ENCODE results near the gene AGT. TPM values are rescaled to one million over a fixed set of nuclear protein-coding genes. Genes with fewer than 3 reads are reported as not detected.

The AGT gene
- total RNA-seq, 1 experiment from 2014 or later, result not detected

DNA sequence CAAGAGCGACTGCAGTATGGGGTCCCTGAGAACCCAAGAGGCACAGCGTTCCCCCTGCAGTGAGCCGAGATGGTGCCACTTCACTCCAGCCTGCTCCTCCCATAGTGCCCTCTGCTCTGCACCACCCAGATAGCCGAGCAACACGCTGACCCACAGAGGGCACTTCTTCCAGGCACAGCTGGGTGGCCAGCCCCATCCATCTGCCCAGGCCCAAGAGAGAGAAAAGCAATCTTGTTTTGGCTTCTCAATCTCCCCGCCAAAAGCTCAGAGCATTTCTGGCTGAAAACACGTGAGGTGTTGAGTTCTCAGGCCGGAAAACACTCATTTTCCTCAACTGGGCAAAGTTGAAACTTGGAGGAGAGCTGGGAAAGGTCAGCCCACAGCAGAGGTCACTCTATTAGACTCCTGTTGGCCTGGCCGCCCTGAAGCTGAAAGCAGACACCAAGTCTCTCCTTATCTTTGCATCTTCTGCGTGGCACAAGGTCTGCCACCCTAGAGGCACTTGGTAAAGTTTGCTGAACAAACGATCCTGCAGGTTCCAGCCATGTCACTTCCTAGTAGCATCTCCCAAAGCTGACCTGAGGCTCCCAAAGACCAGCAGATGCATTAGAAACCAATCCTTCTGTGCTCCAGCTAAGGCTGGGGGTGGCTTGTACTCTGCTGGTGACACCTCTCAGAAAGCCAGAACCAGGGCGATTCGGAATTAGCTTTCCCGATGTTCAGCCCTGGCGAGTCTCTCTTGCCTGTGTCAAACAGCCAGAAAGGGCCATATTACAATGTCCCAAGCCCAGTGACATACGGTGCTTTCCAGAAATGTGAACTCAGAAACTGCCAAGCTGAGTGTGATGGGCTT, 44.2 kb upstream of the AGT start:
- Histone ChIP-seq H3K36me3 (ENCODE audit: low read depth, low read length) (no peaks in the 10 kb centered on the region), H3K27ac (ENCODE audit: low read length) (no peak overlapping the region), H3K9me2 (replicated peaks; ENCODE audit: low read length) (no peaks in the 10 kb centered on the region), H2AFZ (ENCODE audit: low read length) (no peak overlapping the region), H3K79me2 (ENCODE audit: low read length) (no peaks in the 10 kb centered on the region), H3K27me3 (ENCODE audit: low read length) (no peaks in the 10 kb centered on the region), H4K20me1 (ENCODE audit: low read length) (no peaks in the 10 kb centered on the region), H3K4me2 (ENCODE audit: low read length) (no peak overlapping the region), H3K9me3 (ENCODE audit: low read length) (no peaks in the 10 kb centered on the region), H3F3A (ENCODE audit: low read length, unreplicated experiment) (no peaks in the 10 kb centered on the region), H3K4me3 (ENCODE audit: low read length) (no peak overlapping the region), H3K4me1 (ENCODE audit: insufficient read depth, low read length) (peaks cover 14% of the 10 kb centered on the region), H3K9ac (ENCODE audit: low read length) (no peak overlapping the region)
- DNase-seq, result no peak
- ATAC-seq, result no peak
- POLR2A ChIA-PET (ENCODE audit: unreplicated experiment), result no interaction called here
- intact Hi-C loops (cut with micrococcal nuclease), result no loop called here
- CTCF ChIA-PET, result no interaction called here
- TF ChIP-seq, protein P1, sequence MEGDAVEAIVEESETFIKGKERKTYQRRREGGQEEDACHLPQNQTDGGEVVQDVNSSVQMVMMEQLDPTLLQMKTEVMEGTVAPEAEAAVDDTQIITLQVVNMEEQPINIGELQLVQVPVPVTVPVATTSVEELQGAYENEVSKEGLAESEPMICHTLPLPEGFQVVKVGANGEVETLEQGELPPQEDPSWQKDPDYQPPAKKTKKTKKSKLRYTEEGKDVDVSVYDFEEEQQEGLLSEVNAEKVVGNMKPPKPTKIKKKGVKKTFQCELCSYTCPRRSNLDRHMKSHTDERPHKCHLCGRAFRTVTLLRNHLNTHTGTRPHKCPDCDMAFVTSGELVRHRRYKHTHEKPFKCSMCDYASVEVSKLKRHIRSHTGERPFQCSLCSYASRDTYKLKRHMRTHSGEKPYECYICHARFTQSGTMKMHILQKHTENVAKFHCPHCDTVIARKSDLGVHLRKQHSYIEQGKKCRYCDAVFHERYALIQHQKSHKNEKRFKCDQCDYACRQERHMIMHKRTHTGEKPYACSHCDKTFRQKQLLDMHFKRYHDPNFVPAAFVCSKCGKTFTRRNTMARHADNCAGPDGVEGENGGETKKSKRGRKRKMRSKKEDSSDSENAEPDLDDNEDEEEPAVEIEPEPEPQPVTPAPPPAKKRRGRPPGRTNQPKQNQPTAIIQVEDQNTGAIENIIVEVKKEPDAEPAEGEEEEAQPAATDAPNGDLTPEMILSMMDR (conservative IDR thresholded peaks at IDR 0.05; ENCODE audit: low read depth, low read length), result no peak
- no peak for TF ChIP-seq EZH2 (IDR thresholded peaks at IDR 0.05; ENCODE audit: low read length, unreplicated experiment)
- TF ChIP-seq EZH2phosphoT487 (IDR thresholded peaks at IDR 0.05; ENCODE audit: borderline replicate concordance, low read length), result no peak
- no TSS peak for BruUV-seq (replicated peaks)

DNA sequence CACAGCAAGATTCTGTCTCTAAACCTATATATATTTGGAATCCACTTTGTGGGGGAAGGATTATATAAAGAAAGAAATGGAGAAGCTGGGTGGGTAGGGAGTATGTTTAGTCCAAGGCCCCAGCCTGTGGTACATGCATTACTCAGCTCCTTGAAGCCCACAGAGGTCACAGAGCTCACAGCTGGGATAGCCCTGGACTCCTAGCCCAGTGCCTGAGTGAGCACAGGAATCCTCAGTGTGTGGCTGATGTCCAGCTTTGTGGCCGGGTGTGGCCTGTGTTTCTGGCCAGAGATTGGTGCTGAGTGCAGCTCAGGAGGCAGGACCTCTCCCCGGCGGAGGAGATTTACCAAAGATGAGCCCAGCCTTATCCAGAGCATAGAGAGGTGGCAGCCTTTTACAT, 40.9 kb upstream of the AGT start:
- Histone ChIP-seq H3K36me3 (ENCODE audit: low read depth, low read length) (no peaks in the 10 kb centered on the region), H3K4me3 (ENCODE audit: low read length) (no peak overlapping the region), H3K27ac (ENCODE audit: low read length) (peak overlapping the region; percentile 25), H3K27me3 (ENCODE audit: low read length) (no peaks in the 10 kb centered on the region), H3F3A (ENCODE audit: low read length, unreplicated experiment) (no peaks in the 10 kb centered on the region), H4K20me1 (ENCODE audit: low read length) (no peaks in the 10 kb centered on the region), H3K9me3 (ENCODE audit: low read length) (no peaks in the 10 kb centered on the region), H2AFZ (ENCODE audit: low read length) (peak overlapping the region; percentile 29), H3K4me1 (ENCODE audit: insufficient read depth, low read length) (peaks cover 44% of the 10 kb centered on the region), H3K9ac (ENCODE audit: low read length) (no peak overlapping the region), H3K9me2 (replicated peaks; ENCODE audit: low read length) (no peaks in the 10 kb centered on the region), H3K4me2 (ENCODE audit: low read length) (peak overlapping the region; percentile 11; the same call in 1 of the 2 replicates), H3K79me2 (ENCODE audit: low read length) (no peaks in the 10 kb centered on the region)
- TF ChIP-seq EZH2 (IDR thresholded peaks at IDR 0.05; ENCODE audit: low read length, unreplicated experiment) (no peak), EZH2phosphoT487 (IDR thresholded peaks at IDR 0.05; ENCODE audit: borderline replicate concordance, low read length) (no peak)
- TF ChIP-seq, protein P1 (conservative IDR thresholded peaks at IDR 0.05; ENCODE audit: low read depth, low read length), result no peak
- CTCF ChIA-PET, result no interaction called here
- intact Hi-C loops (cut with micrococcal nuclease), result no loop called here
- POLR2A ChIA-PET (ENCODE audit: unreplicated experiment), result no interaction called here
- peak; percentile 45 for ATAC-seq
- BruUV-seq (replicated peaks), result no TSS peak
- DNase-seq, result peak; percentile 83

Measured in PC-3 (cell line).